Spleen (tissue), 7 donors: ENCODE data around the gene CEP128.

Experiments
- CTCF ChIP-seq, 11 experiments: fragments of 200-600 bp in 7 of 11; fragments of 450-650 bp in 4 of 11; sonication (generic) in 4 of 11; IDR thresholded peaks in 8 of 11; conservative IDR thresholded peaks in 3 of 11; 1 replicate in 7 of 11; 2 replicates in 4 of 11; pipeline versions ENCODE4 v1.4.0 to v1.8.0; 2016 to 2021; ENCODE audit warnings: antibody characterized with exemption in 11 of 11, inconsistent platforms in 4 of 11, mild to moderate bottlenecking in 1 of 11
- POLR2AphosphoS5 ChIP-seq, 3 donors: sonication (generic); formaldehyde crosslinking; IDR thresholded peaks; one replicate each; pipeline ENCODE4 v1.5.1; 2017; ENCODE audit warnings: antibody characterized with exemption in 3 of 3
- donor health status: DM: no; HTN: no; CAD: no; lungs with moderate emphysema.
- donor health status: DM: no; HTN: no; CAD: no.
- donor health status: DM: no; HTN: no; CAD: no.

GRCh38 chr14:80713076-80713850, 228.3 kb downstream of the CEP128 start:
- TF ChIP-seq CTCF (IDR thresholded peaks at IDR 0.05 in 8 of 11, conservative IDR thresholded peaks at IDR 0.05 in 3 of 11), result no peak
- TF ChIP-seq POLR2AphosphoS5 (IDR thresholded peaks at IDR 0.05), result no peak
